HFFc6 (cell line): ENCODE results near the gene ZIC1. TPM values are rescaled to one million over a fixed set of nuclear protein-coding genes. Genes with fewer than 3 reads are reported as not detected.

Experiments
- DNase-seq: peaks from one replicate; pipeline ENCODE4 v3.0.0-alpha.2; 2018
- H3K27ac Mint-ChIP-seq: 2 replicates; pipeline ENCODE4 v1.8.0; 2020; ENCODE audit warnings: mild to moderate bottlenecking, mixed read lengths
- H3K27me3 Mint-ChIP-seq: 2 replicates; pipeline ENCODE4 v1.8.0; 2021; ENCODE audit warnings: mild to moderate bottlenecking, moderate library complexity, mixed read lengths; ENCODE audit not compliant: insufficient read depth
- H3K36me3 Mint-ChIP-seq: 2 replicates; pipeline ENCODE4 v1.8.0; 2021; ENCODE audit warnings: low read depth, mixed read lengths
- H3K4me1 Mint-ChIP-seq: 2 replicates; pipeline ENCODE4 v1.8.0; 2020; ENCODE audit warnings: low read depth, mixed read lengths
- H3K4me3 Mint-ChIP-seq: 2 replicates; pipeline ENCODE4 v1.8.0; 2020; ENCODE audit warnings: mild to moderate bottlenecking, moderate library complexity, mixed read lengths
- H3K9me3 Mint-ChIP-seq: 2 replicates; pipeline ENCODE4 v1.8.0; 2020; ENCODE audit warnings: mild to moderate bottlenecking, mixed read lengths
- CTCF ChIP-seq: fragments of 200-600 bp; sonication (generic); IDR thresholded peaks from 2 replicates; pipeline ENCODE4 v1.5.0; 2021; ENCODE audit warnings: antibody characterized with exemption, mild to moderate bottlenecking
- total RNA-seq, 6 experiments: library from RNA; stranded (reverse); fragmentation: NEBNext Ultra II Directional; extraction: Animal tissue kit (Norgen Biotek cat#: 25700); gene quantifications; 2 replicates in 1 of 6; 3 replicates in 5 of 6; pipeline ENCODE4 v1.2.3, GENCODE V29; 2021

Gene ZIC1
- total RNA-seq, 6 experiments from 2014 or later, result 0.43 to 1.0 (median 0.57) TPM

GRCh38 chr3:147387291-147387884 lies 21.8 kb upstream of the ZIC1 start:
- no peak overlapping the region for H3K27ac Mint-ChIP-seq
- H3K36me3 Mint-ChIP-seq, result peaks cover 11% of the 10 kb centered on the region
- TF ChIP-seq CTCF, result no peak
- peaks cover 21% of the 10 kb centered on the region for H3K9me3 Mint-ChIP-seq
- H3K27me3 Mint-ChIP-seq, result peaks cover 87% of the 10 kb centered on the region
- peaks cover 25% of the 10 kb centered on the region for H3K4me1 Mint-ChIP-seq
- no peak overlapping the region for H3K4me3 Mint-ChIP-seq
- DNase-seq, result no peak

DNA sequence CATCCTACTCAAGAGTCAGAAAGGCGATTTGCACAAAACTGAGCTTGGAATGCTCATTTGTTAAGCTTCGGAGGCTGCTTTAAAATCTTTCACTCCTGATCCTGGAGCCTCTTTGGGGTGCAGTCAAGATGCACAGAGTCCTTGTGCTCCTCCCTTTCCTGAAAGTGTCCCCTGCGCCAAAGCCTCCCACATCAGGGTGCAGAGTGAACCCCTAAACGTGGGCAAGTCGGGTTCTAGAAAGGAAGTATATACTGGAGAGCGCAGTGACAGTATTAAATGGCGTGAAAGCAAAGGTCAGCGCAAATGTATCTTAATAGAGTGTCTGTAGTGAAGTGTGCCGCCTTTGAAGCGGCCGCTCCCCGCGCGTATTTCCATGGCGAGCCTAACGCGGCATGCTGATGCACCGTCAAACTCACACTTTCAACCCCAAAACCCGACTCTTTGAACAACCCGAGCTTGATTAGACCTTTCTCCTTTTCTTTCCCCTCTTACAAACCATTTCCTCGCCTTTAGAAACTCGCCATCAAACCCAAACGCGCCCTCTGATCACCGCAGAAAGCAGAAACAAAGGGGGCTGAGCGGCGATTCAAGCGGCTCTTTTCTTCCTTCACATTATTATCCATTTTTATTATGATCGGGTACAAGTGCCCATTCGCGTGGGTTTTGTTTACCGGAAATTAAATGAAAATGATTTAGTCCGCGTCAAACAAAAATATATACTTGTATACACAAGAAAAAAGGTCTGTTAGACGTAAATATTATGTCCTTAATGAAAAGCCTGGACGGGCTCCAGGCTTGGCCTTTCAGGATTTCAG lies 21.1 kb upstream of the ZIC1 start:
- peaks cover 27% of the 10 kb centered on the region for H3K9me3 Mint-ChIP-seq
- H3K27me3 Mint-ChIP-seq, result peaks cover 87% of the 10 kb centered on the region
- peak overlapping the region; percentile 2; the same call in 1 of the 2 replicates for H3K4me3 Mint-ChIP-seq
- no peak for TF ChIP-seq CTCF
- peaks cover 33% of the 10 kb centered on the region for H3K4me1 Mint-ChIP-seq
- no peak overlapping the region for H3K27ac Mint-ChIP-seq
- DNase-seq, result no peak
- peaks cover 11% of the 10 kb centered on the region for H3K36me3 Mint-ChIP-seq

DNA sequence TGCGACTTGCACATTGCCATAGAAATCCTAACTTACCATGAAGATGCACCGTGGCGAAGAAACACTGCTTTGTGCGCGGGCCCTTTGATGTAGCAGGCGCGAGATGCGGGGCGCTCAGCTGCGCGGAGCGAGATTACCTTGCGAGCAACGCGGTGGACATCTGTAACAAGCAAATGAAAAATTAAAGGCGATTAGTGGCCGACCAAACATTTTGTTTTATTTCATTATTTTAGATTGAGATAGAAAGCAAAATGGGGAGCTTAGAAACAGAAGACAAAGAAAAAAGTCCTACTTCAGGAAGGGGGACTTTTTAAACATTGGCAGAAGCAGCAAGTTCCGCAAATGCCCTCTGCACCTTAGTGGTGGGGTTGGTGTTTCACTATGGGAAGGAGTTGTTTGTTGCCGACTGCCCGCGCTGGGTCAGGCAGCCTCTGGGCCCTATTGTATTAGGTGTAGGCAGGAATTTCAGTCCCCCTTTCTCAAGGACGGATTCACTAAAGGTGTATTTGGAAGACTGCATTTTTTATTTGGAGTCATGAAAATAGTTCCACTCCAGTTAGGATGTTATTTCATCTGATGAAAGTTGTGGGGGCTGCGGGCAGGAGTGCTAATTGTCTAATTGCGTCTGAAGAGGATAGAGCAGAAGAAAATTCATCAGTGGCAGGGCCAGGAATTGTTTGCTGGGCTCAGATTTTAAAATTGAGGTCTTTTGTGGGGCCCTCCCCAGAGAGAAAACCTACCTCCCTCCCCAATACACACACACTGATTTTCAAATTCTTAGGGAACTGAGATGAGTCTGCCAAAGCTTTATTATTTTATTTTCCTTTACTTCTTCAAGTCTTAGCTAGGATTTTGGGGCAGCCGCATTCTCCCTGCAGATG lies 20.2 kb upstream of the ZIC1 start:
- Mint-ChIP-seq H3K27me3 (peaks cover 81% of the 10 kb centered on the region), H3K9me3 (peaks cover 28% of the 10 kb centered on the region), H3K4me1 (peaks cover 32% of the 10 kb centered on the region), H3K27ac (no peak overlapping the region), H3K36me3 (peaks cover 14% of the 10 kb centered on the region), H3K4me3 (no peak overlapping the region)
- no peak for TF ChIP-seq CTCF
- DNase-seq, result no peak

DNA sequence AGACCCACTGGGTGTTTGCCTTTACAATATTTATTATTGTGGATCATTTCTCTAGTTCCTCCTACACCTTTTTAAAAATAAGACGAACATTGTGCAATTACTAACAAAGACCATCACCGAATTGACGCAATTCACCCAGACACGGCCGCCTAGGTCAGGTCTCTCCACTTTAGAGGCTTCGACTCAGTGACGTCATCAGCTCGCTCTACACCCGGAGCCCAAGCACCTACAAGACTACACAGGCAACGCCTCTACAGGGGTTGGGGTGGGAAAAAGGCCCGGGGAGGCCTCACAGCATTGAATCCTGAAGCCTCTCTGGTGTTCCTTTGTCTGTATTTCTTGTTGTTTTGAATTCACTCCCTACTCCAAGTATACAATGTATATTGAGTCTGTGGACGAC lies 19.4 kb upstream of the ZIC1 start:
- no peak for TF ChIP-seq CTCF
- H3K4me1 Mint-ChIP-seq, result peaks cover 32% of the 10 kb centered on the region
- H3K4me3 Mint-ChIP-seq, result no peak overlapping the region
- no peak overlapping the region for H3K27ac Mint-ChIP-seq
- peaks cover 22% of the 10 kb centered on the region for H3K36me3 Mint-ChIP-seq
- peaks cover 79% of the 10 kb centered on the region for H3K27me3 Mint-ChIP-seq
- no peak for DNase-seq
- peaks cover 34% of the 10 kb centered on the region for H3K9me3 Mint-ChIP-seq
